OCI-LY7 (cell line): ENCODE measurements around the gene WDR4. TPM values are rescaled to one million over a fixed set of nuclear protein-coding genes. Genes with fewer than 3 reads are reported as not detected.
"Not testable (repeated sequence)": the region's sequence is repeated elsewhere in the genome, so short reads cannot be mapped to it uniquely, and the experiment has no call there.

Experiments used
- BruUV-seq: library from RNA; stranded (reverse); fragments of 400-500 nt; replicated peaks from 2 replicates; lab custom pipeline; 2021; lab: Mats Ljungman, UMichigan
- CTCF ChIA-PET: fragments of 300-600 bp; sonication (Branson Sonifier 250); formaldehyde crosslinking; loops from one replicate; lab custom pipeline; 2022; ENCODE audit warnings: antibody characterized with exemption; ENCODE audit not compliant: unreplicated experiment; lab: Charles Lee
- POLR2A ChIA-PET: fragments of 300-600 bp; sonication (Branson Sonifier 250); formaldehyde crosslinking; loops from one replicate; lab custom pipeline; 2022; ENCODE audit warnings: antibody characterized with exemption; lab: Charles Lee
- DNase-seq: peaks from one replicate; pipeline ENCODE4 v3.0.0-alpha.2; 2015; ENCODE audit warnings: low spot score
- H2AFZ ChIP-seq: fragments of 200-600 bp; sonication (generic), shearing (Covaris generic); 2 replicates; pipeline ENCODE4 v1.6.1; 2014; ENCODE audit warnings: mild to moderate bottlenecking, antibody characterized with exemption, low read length, moderate library complexity
- H3K27ac ChIP-seq: fragments of 200-600 bp; sonication (generic); 2 replicates; pipeline ENCODE4 v1.5.1; 2014; ENCODE audit warnings: mixed run types, low read depth, mild to moderate bottlenecking, moderate library complexity, low read length, inconsistent platforms; ENCODE audit not compliant: poor library complexity, severe bottlenecking
- H3K36me3 ChIP-seq: fragments of 200-600 bp; sonication (generic); 2 replicates; pipeline ENCODE4 v1.6.1; 2014; ENCODE audit warnings: mild to moderate bottlenecking, antibody characterized with exemption, low read length, moderate library complexity, mixed read lengths; ENCODE audit not compliant: insufficient read depth
- H3K4me1 ChIP-seq: fragments of 200-600 bp; sonication (generic); 2 replicates; pipeline ENCODE4 v1.5.1; 2014; ENCODE audit warnings: mild to moderate bottlenecking, low read length; ENCODE audit not compliant: insufficient read depth, poor library complexity, severe bottlenecking
- H3K4me2 ChIP-seq: fragments of 200-600 bp; sonication (generic); 2 replicates; pipeline ENCODE4 v1.6.1; 2014; ENCODE audit warnings: mild to moderate bottlenecking, low read length
- H3K4me3 ChIP-seq: fragments of 200-600 bp; sonication (generic); 2 replicates; pipeline ENCODE4 v1.5.1; 2014; ENCODE audit warnings: mild to moderate bottlenecking, low read depth, low read length; ENCODE audit not compliant: poor library complexity, severe bottlenecking
- H3K79me2 ChIP-seq: fragments of 200-600 bp; sonication (generic); 2 replicates; pipeline ENCODE4 v1.6.1; 2016; ENCODE audit warnings: low read depth, mild to moderate bottlenecking, low read length, moderate library complexity, mixed read lengths; ENCODE audit not compliant: insufficient read depth
- H3K9me2 ChIP-seq: fragments of 200-600 bp; sonication (generic); 2 replicates; pipeline ENCODE4 v1.6.1; 2016; ENCODE audit warnings: mild to moderate bottlenecking, low read length, mixed read lengths; ENCODE audit not compliant: insufficient read depth
- H3K9me3 ChIP-seq: fragments of 200-600 bp; sonication (generic); 2 replicates; pipeline ENCODE4 v1.6.1; 2014; ENCODE audit warnings: mild to moderate bottlenecking, mixed run types, low read length, mixed read lengths
- H4K20me1 ChIP-seq: fragments of 200-600 bp; sonication (generic); 2 replicates; pipeline ENCODE4 v1.6.1; 2014; ENCODE audit warnings: mild to moderate bottlenecking, antibody characterized with exemption, low read length, moderate library complexity, mixed read lengths; ENCODE audit not compliant: insufficient read depth
- CTCF ChIP-seq: fragments of 200-600 bp; sonication (generic); conservative IDR thresholded peaks from 2 replicates; pipeline ENCODE4 v1.5.1; 2014; ENCODE audit warnings: mild to moderate bottlenecking, antibody characterized with exemption, low read length, moderate library complexity, mixed read lengths
- EZH2phosphoT487 ChIP-seq: fragments of 200-600 bp; sonication (generic); IDR thresholded peaks from 2 replicates; pipeline ENCODE4 v1.6.1; 2018; ENCODE audit warnings: low read depth, borderline replicate concordance, mild to moderate bottlenecking, mixed run types, antibody characterized with exemption, low read length, moderate library complexity, mixed read lengths
- intact Hi-C: fragments of 100-400 bp; cut with micrococcal nuclease; formaldehyde crosslinking; loops from one replicate; pipeline ENCODE4 v1.10.0; 2022; ENCODE audit not compliant: unreplicated experiment
- total RNA-seq, 2 experiments: library from RNA; depleted of rRNA in 1 of 2; stranded (reverse); fragments of >200 nt in 1 of 2; shearing (Covaris generic) in 1 of 2; gene quantifications; 2 replicates each; pipeline ENCODE4 v1.2.3, GENCODE V29; 2014 to 2022

The WDR4 gene
- total RNA-seq, 2 experiments from 2014 or later = 45.7 to 73.8 TPM

DNA sequence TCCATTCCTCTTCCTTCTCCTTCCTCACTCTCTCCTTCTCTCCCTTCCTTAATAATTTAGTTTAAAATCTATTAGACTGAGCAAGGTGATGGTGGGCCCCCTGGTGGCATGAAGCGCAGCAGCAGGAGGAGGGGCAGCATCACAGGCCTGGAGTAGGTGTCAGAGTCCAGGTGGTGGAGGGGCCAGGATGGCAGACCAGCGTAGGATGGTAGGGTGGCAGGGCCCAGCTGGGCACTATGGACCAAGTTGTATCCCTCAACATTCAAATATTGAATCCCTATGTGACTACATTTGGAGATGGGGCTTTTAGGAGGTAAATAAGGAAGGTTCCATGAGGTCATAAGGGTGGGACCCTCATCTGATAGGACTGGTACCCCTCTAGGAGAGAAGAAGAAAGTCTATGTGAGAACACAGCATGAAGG, 61.0 kb downstream of the WDR4 start:
- ChIA-PET CTCF (no interaction called here), POLR2A (no interaction called here)
- H2AFZ ChIP-seq = no peak overlapping the region
- no peak overlapping the region for H3K27ac ChIP-seq
- DNase-seq = peak; percentile 41
- H3K79me2 ChIP-seq = no peaks in the 10 kb centered on the region
- H3K9me2 ChIP-seq = no peaks in the 10 kb centered on the region
- no peak overlapping the region for H3K4me2 ChIP-seq
- no peak overlapping the region for H3K4me3 ChIP-seq
- intact Hi-C loops = loop anchor here (5.0 to 10.0 kb wide), 2 partner anchors 184 to 226 kb away; no protein-coding TSS in a partner anchor
- H3K9me3 ChIP-seq = peaks cover 26% of the 10 kb centered on the region
- H4K20me1 ChIP-seq = no peaks in the 10 kb centered on the region
- TF ChIP-seq EZH2phosphoT487 (no peak), CTCF (peak; percentile 89)
- no TSS peak for BruUV-seq
- H3K36me3 ChIP-seq = peaks cover 3% of the 10 kb centered on the region; the same call in 1 of the 2 replicates
- H3K4me1 ChIP-seq = no peaks in the 10 kb centered on the region

DNA sequence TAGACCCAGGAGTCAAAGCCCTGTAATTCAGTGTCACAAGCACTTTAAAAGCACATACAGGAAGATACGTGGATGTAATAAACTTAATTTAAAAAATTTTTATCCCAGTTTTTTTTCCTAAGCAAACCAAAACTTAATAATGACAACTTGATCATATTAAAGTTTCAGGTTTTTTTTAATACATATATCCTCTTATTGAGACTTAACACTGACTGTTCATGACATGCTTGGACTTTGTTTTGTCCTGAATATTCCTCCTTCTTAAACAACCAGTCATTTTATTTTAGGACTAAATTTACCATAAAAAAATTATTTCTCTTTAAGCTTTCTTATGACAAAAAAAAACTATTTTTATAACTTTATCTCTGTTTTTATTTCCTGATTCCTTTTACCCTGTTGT, 64.1 kb downstream of the WDR4 start:
- Histone ChIP-seq H3K4me2 (no peak overlapping the region), H3K4me3 (no peak overlapping the region), H3K9me2 (no peaks in the 10 kb centered on the region), H4K20me1 (no peaks in the 10 kb centered on the region), H3K79me2 (no peaks in the 10 kb centered on the region), H3K27ac (no peak overlapping the region), H3K36me3 (peaks cover 3% of the 10 kb centered on the region; the same call in 1 of the 2 replicates), H3K4me1 (no peaks in the 10 kb centered on the region), H3K9me3 (peaks cover 26% of the 10 kb centered on the region), H2AFZ (no peak overlapping the region)
- BruUV-seq = no TSS peak
- peak; percentile 39 for DNase-seq
- ChIA-PET CTCF (no interaction called here), POLR2A (no interaction called here)
- TF ChIP-seq CTCF (no peak), EZH2phosphoT487 (no peak)
- intact Hi-C loops = loop anchor here (5.0 to 10.0 kb wide), 2 partner anchors 180 to 223 kb away; no protein-coding TSS in a partner anchor

DNA sequence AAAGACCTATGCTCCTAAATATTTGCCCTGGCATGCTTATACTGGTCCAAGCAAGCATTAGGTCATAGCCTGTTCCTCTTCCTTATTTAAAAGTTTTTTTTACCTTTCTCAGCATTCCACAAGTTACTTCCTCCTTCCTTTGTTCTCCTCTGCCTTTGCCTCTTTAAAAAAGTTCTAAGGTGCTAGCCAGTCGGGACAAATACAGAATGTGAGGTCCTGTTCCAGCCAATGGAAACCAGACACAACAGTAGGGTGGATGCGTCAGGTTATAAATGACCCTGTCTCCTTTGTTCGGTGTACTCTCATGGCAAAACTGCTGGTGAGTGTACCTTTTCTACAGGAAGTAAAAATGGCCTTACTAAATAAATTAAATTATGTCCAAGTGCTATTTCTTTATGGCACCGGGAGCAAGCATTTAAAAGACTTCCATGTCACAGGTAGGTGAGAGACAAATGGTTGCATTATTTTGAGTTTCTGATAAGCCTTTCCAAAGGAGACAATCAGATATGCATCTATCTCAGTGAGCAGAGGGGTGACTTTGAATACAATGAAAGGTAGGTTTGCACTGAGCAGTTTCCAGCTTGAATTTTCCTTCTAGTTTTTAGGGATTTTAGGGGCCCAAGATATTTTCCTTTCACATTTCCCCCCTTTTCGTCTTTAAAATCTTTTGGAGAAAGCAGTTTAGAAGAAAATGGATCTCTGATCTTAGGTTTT, 66.7 kb downstream of the WDR4 start:
- H3K4me2 ChIP-seq, CTCF ChIA-PET: not testable (repeated sequence)
- POLR2A ChIA-PET = interaction anchor here (0.7 kb wide), 1 partner anchor 142 kb away, joined by 3 read pairs; no protein-coding TSS in a partner anchor

More for the DNA sequence above, 66.7 kb downstream of the WDR4 start:
- not testable (repeated sequence) for DNase-seq, H3K36me3 ChIP-seq, H3K27ac ChIP-seq, H3K9me2 ChIP-seq, H3K79me2 ChIP-seq, BruUV-seq, H4K20me1 ChIP-seq, H3K4me3 ChIP-seq, H3K4me1 ChIP-seq, H2AFZ ChIP-seq
- H3K9me3 ChIP-seq = peaks cover 26% of the 10 kb centered on the region
- intact Hi-C loops = loop anchor here (10.0 kb wide), 1 partner anchor 178 kb away; no protein-coding TSS in a partner anchor
